Panc1 (cell line): ENCODE results near the gene DCAKD. TPM values are rescaled to one million over a fixed set of nuclear protein-coding genes. Genes with fewer than 3 reads are reported as not detected.

ENCODE experiments used
- ATAC-seq: fragments of 200-7000 bp; cut with Tn5 transposase; 2 replicates; pipeline ENCODE4 v1.9.1; 2020; ENCODE audit warnings: mild to moderate bottlenecking, moderate library complexity
- BruUV-seq: library from RNA; stranded (reverse); fragments of 400-500 nt; replicated peaks from 2 replicates; lab custom pipeline; 2021; lab: Mats Ljungman, UMichigan
- CTCF ChIA-PET: fragments of 300-600 bp; sonication (Branson Sonifier 250); formaldehyde crosslinking; loops from one replicate; lab custom pipeline; 2022; ENCODE audit warnings: antibody characterized with exemption; lab: Charles Lee
- POLR2A ChIA-PET: fragments of 300-600 bp; sonication (Branson Sonifier 250); formaldehyde crosslinking; loops from one replicate; lab custom pipeline; 2022; ENCODE audit warnings: antibody characterized with exemption; lab: Charles Lee
- DNase-seq: peaks from one replicate; pipeline ENCODE4 v3.0.0-alpha.2; 2010; ENCODE audit warnings: low read depth, low spot score
- H3K27ac ChIP-seq: 2 replicates; pipeline ENCODE4 v1.5.1; 2011; ENCODE audit warnings: mild to moderate bottlenecking, low read length, inconsistent platforms
- H3K27me3 ChIP-seq: fragments of 200-500 bp; sonication (Bioruptor generic); 2 replicates; pipeline ENCODE4 v1.6.0; 2014; ENCODE audit warnings: low read length, inconsistent platforms; ENCODE audit not compliant: control insufficient read depth, insufficient read depth
- H3K36me3 ChIP-seq: fragments of 200-500 bp; sonication (Bioruptor generic); 2 replicates; pipeline ENCODE4 v1.5.1; 2014; ENCODE audit warnings: inconsistent platforms, mild to moderate bottlenecking, low read length, moderate library complexity; ENCODE audit not compliant: control insufficient read depth, insufficient read depth
- H3K4me1 ChIP-seq: 2 replicates; pipeline ENCODE4 v1.5.1; 2011; ENCODE audit warnings: inconsistent platforms, mild to moderate bottlenecking, low read length, moderate library complexity; ENCODE audit not compliant: control insufficient read depth, insufficient read depth
- H3K4me3 ChIP-seq, 2 experiments: 2 replicates each; pipeline ENCODE4 v1.5.1; 2011 to 2012; ENCODE audit warnings: low read depth in 2 of 2, low read length in 2 of 2, mild to moderate bottlenecking in 2 of 2, inconsistent platforms in 1 of 2, moderate library complexity in 1 of 2
- H3K9me3 ChIP-seq: fragments of 200-500 bp; sonication (Bioruptor generic); 2 replicates; pipeline ENCODE4 v1.5.1; 2014; ENCODE audit warnings: low read depth, mild to moderate bottlenecking, inconsistent platforms, low read length, moderate library complexity; ENCODE audit not compliant: control insufficient read depth, insufficient read depth
- CTCF ChIP-seq: fragments of 450-650 bp; IDR thresholded peaks from 2 replicates; pipeline ENCODE4 v1.5.1; 2017; ENCODE audit warnings: mild to moderate bottlenecking
- POLR2AphosphoS5 ChIP-seq: IDR thresholded peaks from 2 replicates; pipeline ENCODE4 v1.6.1; 2012; ENCODE audit warnings: mild to moderate bottlenecking, low read depth, low read length, moderate library complexity
- REST ChIP-seq, 2 experiments: IDR thresholded peaks; 2 replicates each; pipeline ENCODE4 v1.6.1; 2011 to 2012; ENCODE audit warnings: low read depth in 2 of 2, control low read depth in 1 of 2, low read length in 1 of 2, mild to moderate bottlenecking in 1 of 2, moderate library complexity in 1 of 2; ENCODE audit not compliant: insufficient read depth in 1 of 2
- SIN3A ChIP-seq: IDR thresholded peaks from 2 replicates; pipeline ENCODE4 v1.6.1; 2012; ENCODE audit warnings: low read depth, mild to moderate bottlenecking, low read length, moderate library complexity, borderline replicate concordance; ENCODE audit not compliant: insufficient read depth
- TCF7L2 ChIP-seq: IDR thresholded peaks from 2 replicates; pipeline ENCODE4 v1.6.1; 2011; ENCODE audit warnings: mild to moderate bottlenecking, low read depth, low read length, inconsistent platforms
- in situ Hi-C: cut with HindIII; loops from 2 replicates; pipeline ENCODE4 v1.10.0; 2016; ENCODE audit warnings: low sequenced_read_pairs, low pct_unique_long_range_greater_than_20kb
- intact Hi-C: fragments of 100-400 bp; cut with micrococcal nuclease; formaldehyde crosslinking; loops from one replicate; pipeline ENCODE4 v1.10.0; 2022; ENCODE audit not compliant: unreplicated experiment
- total RNA-seq: library from RNA; stranded (reverse); gene quantifications from one replicate; pipeline ENCODE4 v1.2.1, GENCODE V29; 2021; ENCODE audit not compliant: unreplicated experiment

The DCAKD gene
- total RNA-seq, 1 experiment from 2014 or later = 24.3 TPM

DNA sequence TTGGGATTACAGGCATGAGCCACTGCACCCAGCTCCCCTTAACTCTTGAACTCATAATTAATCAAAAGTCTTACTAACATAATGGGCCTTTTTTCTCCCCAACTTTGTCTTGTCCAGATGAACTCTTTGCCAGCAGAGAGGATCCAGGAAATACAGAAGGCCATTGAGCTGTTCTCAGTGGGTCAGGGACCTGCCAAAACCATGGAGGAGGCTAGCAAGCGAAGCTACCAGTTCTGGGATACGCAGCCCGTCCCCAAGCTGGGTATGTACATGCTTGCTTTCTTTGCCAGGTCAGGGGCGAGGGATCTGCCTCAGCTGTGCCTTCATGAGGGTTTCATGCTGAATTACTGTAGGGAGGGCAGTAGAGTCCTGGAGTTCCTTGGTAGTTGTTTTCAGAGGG, 35.0 kb upstream of the DCAKD start:
- CTCF ChIA-PET = interaction anchor here (0.7 kb wide), 1 partner anchor 45 kb away, joined by 3 read pairs; no protein-coding TSS in a partner anchor
- peaks cover 14% of the 10 kb centered on the region for H3K36me3 ChIP-seq

GRCh38 chr17:45081047-45081703, 29.7 kb upstream of the DCAKD start:
- ChIA-PET POLR2A (no interaction called here), CTCF (no interaction called here)
- intact Hi-C loops (no loop called here), in situ Hi-C loops (no loop called here)
- H3K4me3 ChIP-seq = no peak overlapping the region
- H3K27me3 ChIP-seq = no peaks in the 10 kb centered on the region
- no peak for TF ChIP-seq REST (IDR thresholded peaks at IDR 0.05; ENCODE audit: insufficient read depth in 1 of 2, low read depth in 2 of 2, low read length in 1 of 2)
- no peak for TF ChIP-seq TCF7L2
- TF ChIP-seq CTCF = no peak
- TF ChIP-seq SIN3A = no peak
- TF ChIP-seq POLR2AphosphoS5 = no peak
- no peak for DNase-seq
- no peak overlapping the region for H3K27ac ChIP-seq
- no TSS peak for BruUV-seq
- peaks cover 14% of the 10 kb centered on the region for H3K36me3 ChIP-seq
- ATAC-seq = no peak
- H3K4me1 ChIP-seq = no peaks in the 10 kb centered on the region
- no peaks in the 10 kb centered on the region for H3K9me3 ChIP-seq

More for the DNA sequence above, 35.0 kb upstream of the DCAKD start:
- intact Hi-C loops (no loop called here), in situ Hi-C loops (no loop called here)
- TF ChIP-seq REST (IDR thresholded peaks at IDR 0.05; ENCODE audit: insufficient read depth in 1 of 2, low read depth in 2 of 2, low read length in 1 of 2) (no peak), POLR2AphosphoS5 (no peak), TCF7L2 (no peak), CTCF (no peak), SIN3A (no peak)
- Histone ChIP-seq H3K4me3 (no peak overlapping the region), H3K4me1 (no peaks in the 10 kb centered on the region; the same call in 1 of the 2 replicates), H3K9me3 (no peaks in the 10 kb centered on the region), H3K27me3 (no peaks in the 10 kb centered on the region), H3K27ac (no peak overlapping the region)
- POLR2A ChIA-PET = no interaction called here
- no peak for ATAC-seq
- DNase-seq = no peak
- BruUV-seq = no TSS peak
